Body of pancreas (tissue), 4 donors: ENCODE results near the gene ITGA4.

Experiments
- POLR2A ChIP-seq, 3 donors: fragments of 450-650 bp; IDR thresholded peaks; one replicate each; pipeline ENCODE4 v1.6.1; 2016; ENCODE audit warnings: antibody characterized with exemption in 3 of 3, mild to moderate bottlenecking in 2 of 3
- TF ChIP-seq, protein P1 (sequence below), 7 experiments: fragments of 450-650 bp in 4 of 7; fragments of 200-600 bp in 3 of 7; sonication (generic) in 3 of 7; IDR thresholded peaks; one replicate each; pipeline ENCODE4 v1.5.1; 2016 to 2019; ENCODE audit warnings: antibody characterized with exemption in 7 of 7

DNA sequence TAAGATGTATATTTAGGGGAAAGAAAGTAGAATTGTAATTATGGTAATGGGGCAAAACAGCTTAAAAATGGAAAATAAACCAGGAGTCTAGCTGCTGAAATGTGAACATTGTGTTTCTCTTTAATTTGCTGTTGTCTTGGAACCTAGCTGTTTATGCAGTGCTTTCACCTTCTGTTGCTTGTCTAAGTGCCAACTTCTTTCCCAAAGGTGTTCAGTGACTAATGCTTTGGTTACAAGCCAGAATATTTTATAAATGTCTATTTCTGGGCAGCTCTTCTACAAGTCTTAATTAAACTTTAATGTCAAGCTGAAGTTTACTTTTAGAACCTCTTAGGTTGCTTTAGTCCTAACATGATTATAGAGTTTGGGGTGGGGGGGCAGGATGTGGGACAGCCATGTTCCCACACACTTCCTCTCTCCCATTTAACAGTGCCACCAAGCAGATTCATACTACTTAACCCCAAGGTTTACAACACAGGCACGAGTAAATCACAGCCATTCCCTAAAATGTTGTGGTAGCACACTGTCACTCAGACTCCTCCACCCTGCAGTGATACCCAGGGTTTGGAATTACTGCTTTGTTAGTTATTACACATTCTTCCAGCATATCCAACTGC is 60.6 kb downstream of the ITGA4 start:
- TF ChIP-seq, protein P1, sequence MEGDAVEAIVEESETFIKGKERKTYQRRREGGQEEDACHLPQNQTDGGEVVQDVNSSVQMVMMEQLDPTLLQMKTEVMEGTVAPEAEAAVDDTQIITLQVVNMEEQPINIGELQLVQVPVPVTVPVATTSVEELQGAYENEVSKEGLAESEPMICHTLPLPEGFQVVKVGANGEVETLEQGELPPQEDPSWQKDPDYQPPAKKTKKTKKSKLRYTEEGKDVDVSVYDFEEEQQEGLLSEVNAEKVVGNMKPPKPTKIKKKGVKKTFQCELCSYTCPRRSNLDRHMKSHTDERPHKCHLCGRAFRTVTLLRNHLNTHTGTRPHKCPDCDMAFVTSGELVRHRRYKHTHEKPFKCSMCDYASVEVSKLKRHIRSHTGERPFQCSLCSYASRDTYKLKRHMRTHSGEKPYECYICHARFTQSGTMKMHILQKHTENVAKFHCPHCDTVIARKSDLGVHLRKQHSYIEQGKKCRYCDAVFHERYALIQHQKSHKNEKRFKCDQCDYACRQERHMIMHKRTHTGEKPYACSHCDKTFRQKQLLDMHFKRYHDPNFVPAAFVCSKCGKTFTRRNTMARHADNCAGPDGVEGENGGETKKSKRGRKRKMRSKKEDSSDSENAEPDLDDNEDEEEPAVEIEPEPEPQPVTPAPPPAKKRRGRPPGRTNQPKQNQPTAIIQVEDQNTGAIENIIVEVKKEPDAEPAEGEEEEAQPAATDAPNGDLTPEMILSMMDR (IDR thresholded peaks at IDR 0.05): no peak
- TF ChIP-seq POLR2A (IDR thresholded peaks at IDR 0.05): no peak
